Gastroesophageal sphincter (tissue), 4 donors: ENCODE results near the gene MIS18A. TPM values are rescaled to one million over a fixed set of nuclear protein-coding genes. Genes with fewer than 3 reads are reported as not detected.

Experiments used
- ATAC-seq: fragments of 150-250 bp; one replicate; pipeline ENCODE4 v1.9.1; 2016; ENCODE audit warnings: mild to moderate bottlenecking, moderate library complexity
- H3K27ac ChIP-seq, 4 donors: fragments of 200-600 bp; sonication (generic) in 3 of 4; 1 replicate in 3 of 4; 2 replicates in 1 of 4; pipeline ENCODE4 v1.5.1; 2016 to 2019
- H3K27me3 ChIP-seq: fragments of 200-600 bp; sonication (generic); one replicate; pipeline ENCODE4 v1.5.1; 2019
- H3K36me3 ChIP-seq, 2 donors: fragments of 200-600 bp; sonication (generic); one replicate each; pipeline ENCODE4 v1.5.1; 2019; ENCODE audit warnings: control low read depth in 1 of 2
- H3K4me1 ChIP-seq, 3 donors: fragments of 200-600 bp; sonication (generic); 1 replicate in 2 of 3; 2 replicates in 1 of 3; pipeline ENCODE4 v1.5.1; 2016 to 2019; ENCODE audit warnings: control low read depth in 2 of 3
- H3K4me3 ChIP-seq, 2 donors: fragments of 200-600 bp; sonication (generic); one replicate each; pipeline ENCODE4 v1.5.1; 2019; ENCODE audit warnings: mild to moderate bottlenecking in 1 of 2, moderate library complexity in 1 of 2
- H3K9me3 ChIP-seq, 3 donors: fragments of 200-600 bp; sonication (generic); one replicate each; pipeline ENCODE4 v1.5.1; 2017 to 2019; ENCODE audit warnings: control low read depth in 2 of 3
- EP300 ChIP-seq: sonication (generic); formaldehyde crosslinking; IDR thresholded peaks from one replicate; pipeline ENCODE4 v1.6.1; 2017; ENCODE audit warnings: antibody characterized with exemption, mild to moderate bottlenecking
- POLR2A ChIP-seq, 2 donors: fragments of 450-650 bp; IDR thresholded peaks; one replicate each; pipeline ENCODE4 v1.6.1; 2017; ENCODE audit warnings: antibody characterized with exemption in 2 of 2, mild to moderate bottlenecking in 2 of 2, moderate library complexity in 1 of 2
- POLR2AphosphoS5 ChIP-seq: sonication (generic); formaldehyde crosslinking; IDR thresholded peaks from one replicate; pipeline ENCODE4 v1.6.1; 2017; ENCODE audit warnings: antibody characterized with exemption
- WGBS, 2 donors: methylation state at CpG; one replicate each; pipeline ENCODE4 v1.1.5; 2018; ENCODE audit warnings: low coverage in 1 of 2; 5-methylcytosine and 5-hydroxymethylcytosine counted together
- total RNA-seq, 4 donors: library from RNA; depleted of rRNA; stranded (reverse); fragments of >200 nt; gene quantifications; one replicate each; pipeline ENCODE4 v1.1.0, GENCODE V29; 2016
- TF ChIP-seq, protein P1 (sequence below), 4 experiments: fragments of 200-600 bp in 2 of 4; fragments of 450-650 bp in 2 of 4; sonication (generic) in 1 of 4; IDR thresholded peaks; one replicate each; pipeline ENCODE4 v1.5.1; 2017 to 2019; ENCODE audit warnings: antibody characterized with exemption in 4 of 4, mild to moderate bottlenecking in 2 of 4, moderate library complexity in 2 of 4

Gene MIS18A, protein sequence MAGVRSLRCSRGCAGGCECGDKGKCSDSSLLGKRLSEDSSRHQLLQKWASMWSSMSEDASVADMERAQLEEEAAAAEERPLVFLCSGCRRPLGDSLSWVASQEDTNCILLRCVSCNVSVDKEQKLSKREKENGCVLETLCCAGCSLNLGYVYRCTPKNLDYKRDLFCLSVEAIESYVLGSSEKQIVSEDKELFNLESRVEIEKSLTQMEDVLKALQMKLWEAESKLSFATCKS
- total RNA-seq, result 1 to 10 TPM; 4.7 to 5.5 (median 5.2) TPM

DNA sequence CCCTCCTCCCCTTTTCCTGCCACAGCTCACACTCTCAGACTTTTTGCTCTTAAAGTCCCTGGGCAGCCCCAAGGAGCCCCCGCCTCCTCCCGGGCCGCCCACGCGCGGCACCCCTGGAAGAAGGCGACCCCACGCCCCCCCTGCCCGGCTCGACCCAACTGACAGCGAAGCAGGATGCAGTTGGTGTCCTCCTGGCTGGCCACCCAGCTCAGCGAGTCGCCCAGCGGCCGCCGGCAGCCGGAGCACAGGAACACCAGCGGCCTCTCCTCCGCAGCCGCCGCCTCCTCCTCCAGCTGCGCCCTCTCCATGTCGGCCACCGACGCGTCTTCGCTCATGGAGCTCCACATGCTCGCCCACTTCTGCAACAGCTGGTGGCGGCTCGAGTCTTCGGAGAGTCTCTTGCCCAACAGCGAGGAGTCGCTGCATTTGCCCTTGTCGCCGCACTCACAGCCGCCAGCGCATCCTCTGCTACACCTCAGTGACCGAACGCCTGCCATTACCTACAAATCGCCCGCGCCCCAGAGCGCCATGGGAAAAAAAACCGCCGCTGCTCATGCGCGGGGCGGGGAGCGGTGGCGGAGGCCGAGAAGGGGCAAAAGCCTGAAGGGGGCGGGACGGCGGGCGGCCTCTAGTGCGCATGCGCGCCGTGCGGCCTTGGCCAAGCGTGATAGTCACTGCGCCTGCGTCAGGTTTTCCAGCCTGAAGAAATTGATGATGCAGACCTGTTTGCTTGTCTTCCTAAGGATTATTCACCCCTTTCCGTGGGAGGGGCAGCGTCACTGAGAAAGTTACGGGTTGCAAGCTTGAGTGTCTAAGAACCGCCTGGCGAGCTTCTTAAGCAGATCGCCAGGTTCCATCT, at the start of gene MIS18A:
MIS18A (minus strand) TSS at position 532 of the 859 bp plus-strand sequence; CDS start at position 497, 35 bp downstream.
- peak within 1 kb of the TSS; percentile 51 to 92 for H3K4me3 ChIP-seq
- 1% methylated on average over 26 of the region's 69 CpGs; no CpG with 5 or more reads in 1 of the 2 donors for WGBS, 2 donors
- H3K27me3 ChIP-seq, result no peaks in the 10 kb centered on the region
- peaks cover 0 to 3% of the 10 kb centered on the region in 2 donors for H3K36me3 ChIP-seq
- ATAC-seq, result peak; percentile 98
- no peaks in the 10 kb centered on the region for H3K9me3 ChIP-seq
- H3K27ac ChIP-seq, result peak within 1 kb of the TSS in 3 of 4 donors; percentile 74 to 83 (median 77)
- TF ChIP-seq POLR2AphosphoS5 (peak; percentile 55), EP300 (no peak), POLR2A (IDR thresholded peaks at IDR 0.05) (peak; percentile 35 to 46)
- TF ChIP-seq, protein P1, sequence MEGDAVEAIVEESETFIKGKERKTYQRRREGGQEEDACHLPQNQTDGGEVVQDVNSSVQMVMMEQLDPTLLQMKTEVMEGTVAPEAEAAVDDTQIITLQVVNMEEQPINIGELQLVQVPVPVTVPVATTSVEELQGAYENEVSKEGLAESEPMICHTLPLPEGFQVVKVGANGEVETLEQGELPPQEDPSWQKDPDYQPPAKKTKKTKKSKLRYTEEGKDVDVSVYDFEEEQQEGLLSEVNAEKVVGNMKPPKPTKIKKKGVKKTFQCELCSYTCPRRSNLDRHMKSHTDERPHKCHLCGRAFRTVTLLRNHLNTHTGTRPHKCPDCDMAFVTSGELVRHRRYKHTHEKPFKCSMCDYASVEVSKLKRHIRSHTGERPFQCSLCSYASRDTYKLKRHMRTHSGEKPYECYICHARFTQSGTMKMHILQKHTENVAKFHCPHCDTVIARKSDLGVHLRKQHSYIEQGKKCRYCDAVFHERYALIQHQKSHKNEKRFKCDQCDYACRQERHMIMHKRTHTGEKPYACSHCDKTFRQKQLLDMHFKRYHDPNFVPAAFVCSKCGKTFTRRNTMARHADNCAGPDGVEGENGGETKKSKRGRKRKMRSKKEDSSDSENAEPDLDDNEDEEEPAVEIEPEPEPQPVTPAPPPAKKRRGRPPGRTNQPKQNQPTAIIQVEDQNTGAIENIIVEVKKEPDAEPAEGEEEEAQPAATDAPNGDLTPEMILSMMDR (IDR thresholded peaks at IDR 0.05), result peak in 2 of 4 experiments; percentile 9 to 33
- H3K4me1 ChIP-seq, result peaks cover 0 to 23% (median 9%) of the 10 kb centered on the region in 3 donors

DNA sequence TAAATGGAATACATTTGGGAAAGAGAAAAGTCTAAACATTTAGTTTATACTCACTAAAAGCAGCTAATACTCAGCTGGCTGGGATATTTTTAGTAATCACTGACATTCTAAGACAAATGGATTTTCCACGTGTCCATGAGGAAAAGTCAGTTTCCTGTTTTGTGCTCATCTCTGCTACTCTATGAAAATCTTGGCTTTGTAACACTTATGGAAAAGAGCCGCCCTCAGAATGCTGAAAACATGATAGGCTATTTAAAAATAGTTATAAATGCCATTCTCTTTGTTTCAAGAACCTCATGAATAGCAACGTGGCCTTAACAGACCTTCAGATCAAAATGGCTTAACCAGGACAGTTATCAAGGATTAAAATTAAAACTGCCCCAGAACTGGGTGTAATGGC, 49.7 kb upstream of the MIS18A start:
- H3K4me3 ChIP-seq, result no peak overlapping the region
- peaks cover under 1 to 54% of the 10 kb centered on the region in 2 donors for H3K36me3 ChIP-seq
- no peaks in the 10 kb centered on the region for H3K27me3 ChIP-seq
- H3K27ac ChIP-seq, result peak overlapping the region; percentile 83 to 87 (median 85)
- H3K4me1 ChIP-seq, result peaks cover 4 to 41% (median 19%) of the 10 kb centered on the region in 3 donors
- peak; percentile 60 for TF ChIP-seq POLR2AphosphoS5
- TF ChIP-seq, protein P1 (IDR thresholded peaks at IDR 0.05), result no peak
- peak; percentile 51 for ATAC-seq
- H3K9me3 ChIP-seq, result no peaks in the 10 kb centered on the region
- WGBS, 2 donors, result 0 to 5% methylated on average over 2 to 3 of the region's 3 CpGs

DNA sequence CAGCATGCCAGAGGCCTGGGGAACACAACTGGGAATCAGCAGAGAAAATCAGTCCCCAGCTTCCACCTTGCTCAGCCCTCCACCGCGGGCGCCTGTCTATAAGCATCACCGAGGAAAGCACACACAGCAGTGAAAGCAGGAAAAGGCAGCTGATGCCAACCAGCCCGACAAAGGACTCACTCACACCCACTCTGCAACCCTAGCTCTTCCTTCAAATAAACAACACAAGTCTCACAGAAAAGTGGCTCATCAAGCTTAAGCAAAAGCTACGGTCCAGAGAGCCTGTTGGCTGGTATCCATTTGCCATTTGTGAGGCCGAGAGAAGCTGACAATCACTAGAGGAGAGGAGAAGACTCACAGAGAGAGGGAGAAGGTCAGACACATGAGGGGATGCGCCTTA, 46.9 kb upstream of the MIS18A start:
- TF ChIP-seq POLR2AphosphoS5, result no peak
- no peak for TF ChIP-seq POLR2A (IDR thresholded peaks at IDR 0.05)
- TF ChIP-seq EP300, result no peak
- TF ChIP-seq, protein P1 (IDR thresholded peaks at IDR 0.05), result no peak
- WGBS, 2 donors, result 65 to 76% methylated on average over 3 to 4 of the region's 8 CpGs
- Histone ChIP-seq H3K4me1 (peaks cover 4 to 39% (median 19%) of the 10 kb centered on the region in 3 donors), H3K27me3 (no peaks in the 10 kb centered on the region), H3K27ac (peak overlapping the region in 2 of 4 donors; percentile 1 to 3), H3K4me3 (no peak overlapping the region), H3K9me3 (no peaks in the 10 kb centered on the region), H3K36me3 (peaks cover 3 to 59% of the 10 kb centered on the region in 2 donors)
- ATAC-seq, result no peak

DNA sequence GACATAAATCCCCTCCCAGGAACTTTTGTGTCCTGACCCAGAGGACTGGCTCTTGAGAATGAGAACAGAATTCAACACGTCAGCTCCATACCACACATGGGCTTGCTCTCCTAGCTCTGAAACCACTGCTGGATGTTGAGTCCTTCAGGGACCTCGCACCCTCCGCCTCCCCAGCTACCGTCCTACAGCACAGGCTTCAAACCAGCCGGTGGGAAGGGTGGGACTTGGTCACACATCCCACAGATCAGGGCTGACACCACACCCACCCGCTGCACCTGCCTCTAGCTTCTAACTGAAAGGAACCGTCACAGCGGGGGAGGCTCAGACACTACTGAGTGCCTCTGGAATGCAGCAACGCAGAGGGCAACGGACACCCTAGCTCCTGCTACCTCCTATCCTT, 43.8 kb upstream of the MIS18A start:
- Histone ChIP-seq H3K27ac (no peak overlapping the region), H3K36me3 (peaks cover 3 to 89% of the 10 kb centered on the region in 2 donors), H3K27me3 (no peaks in the 10 kb centered on the region), H3K4me3 (no peak overlapping the region), H3K4me1 (peaks cover 0 to 11% (median 0%) of the 10 kb centered on the region in 3 donors), H3K9me3 (no peaks in the 10 kb centered on the region)
- ATAC-seq, result no peak
- no peak for TF ChIP-seq EP300
- no peak for TF ChIP-seq POLR2A (IDR thresholded peaks at IDR 0.05)
- TF ChIP-seq POLR2AphosphoS5, result no peak
- TF ChIP-seq, protein P1 (IDR thresholded peaks at IDR 0.05), result no peak
- WGBS, 2 donors, result 90% methylated on average over 2 of the region's 10 CpGs; no CpG with 5 or more reads in 1 of the 2 donors
